Measurements from ENCODE around the gene LRRFIP2.

GRCh38 chr3:37145611-37146010 lies 28.8 kb downstream of the LRRFIP2 start:
- TF ChIP-seq CTCF (IDR thresholded peaks at IDR 0.05) (no peak), POLR2A (IDR thresholded peaks at IDR 0.05) (no peak)
